Stimulated activated CD8-positive, alpha-beta memory T cell treated with anti-CD3 and anti-CD28 coated beads, Interleukin-12 subunit alpha, Interleukin-12 subunit beta, amount 100 ng/mL, for 1 hour (primary cell): ENCODE measurements around the gene ERN1.
A peak's percentile ranks its signal among the peaks of the same experiment; 100 is the strongest.
"Not testable (repeated sequence)": the region's sequence is repeated elsewhere in the genome, so short reads cannot be mapped to it uniquely, and the experiment has no call there.

Experiments
- DNase-seq: peaks from one replicate; pipeline ENCODE4 v3.0.0-alpha.2; 2020; ENCODE audit warnings: low read depth

Gene ERN1

DNA sequence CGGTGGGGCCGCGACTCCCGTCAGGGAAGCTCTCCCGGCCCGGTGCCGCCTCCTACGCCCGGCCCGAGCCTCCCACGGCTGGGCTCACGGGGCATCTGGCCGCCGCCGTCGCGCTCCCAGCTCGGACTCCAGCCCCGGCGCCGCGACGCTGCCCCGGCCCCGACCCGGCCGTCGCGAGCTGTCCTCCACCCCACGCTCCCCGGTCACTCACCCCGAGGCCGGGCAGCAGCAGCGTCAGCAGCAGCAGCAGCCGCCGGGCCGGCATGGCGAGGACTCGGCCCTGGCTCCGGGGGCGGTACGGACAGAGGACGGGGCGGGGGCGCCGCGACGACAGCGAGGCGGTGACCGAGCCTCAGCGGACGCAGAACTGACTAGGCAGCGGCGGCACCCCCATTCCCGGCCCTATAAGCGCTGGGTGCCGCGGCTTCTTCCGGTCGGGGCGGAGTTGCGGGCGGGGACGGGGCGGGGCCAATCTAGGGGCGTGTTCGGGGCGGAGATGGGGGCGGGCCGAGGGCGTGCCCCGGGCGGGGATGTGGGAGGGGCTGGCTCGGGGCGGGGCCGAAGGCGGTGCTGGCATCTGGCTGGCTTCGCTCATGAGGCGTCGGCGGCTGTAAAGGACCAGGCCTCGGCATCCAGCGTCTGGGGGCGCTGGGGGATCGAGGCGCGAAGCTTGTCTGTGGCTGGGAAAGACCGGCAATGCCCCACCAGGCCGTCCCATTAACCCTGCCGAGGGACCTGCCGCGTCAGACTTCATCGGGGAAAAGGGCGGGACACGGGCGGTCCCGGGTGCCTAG is at the start of gene ERN1:
ERN1 (minus strand) TSS at position 380 of the 794 bp plus-strand sequence; CDS start at position 265, 115 bp downstream.
- peak; percentile 88 for DNase-seq

DNA sequence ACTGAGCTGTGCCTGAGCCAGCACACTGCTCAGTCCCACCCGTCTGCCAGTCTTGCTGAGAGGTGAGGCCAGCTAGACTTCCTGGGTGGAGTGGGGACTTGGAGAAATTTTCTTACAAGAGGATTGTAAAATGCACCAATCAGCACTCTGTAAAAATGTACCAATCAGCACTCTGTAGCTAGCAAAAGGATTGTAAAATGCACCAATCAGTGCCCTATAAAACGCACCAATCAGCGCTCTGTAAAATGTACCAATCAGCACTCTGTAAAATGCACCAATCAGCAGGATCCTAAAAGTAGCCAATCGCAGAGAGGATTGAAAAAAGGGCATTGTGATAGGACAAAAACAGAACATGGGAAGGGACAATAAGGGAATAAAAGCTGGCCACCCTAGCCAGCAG is 49.1 kb upstream of the ERN1 start:
- not testable (repeated sequence) for DNase-seq

DNA sequence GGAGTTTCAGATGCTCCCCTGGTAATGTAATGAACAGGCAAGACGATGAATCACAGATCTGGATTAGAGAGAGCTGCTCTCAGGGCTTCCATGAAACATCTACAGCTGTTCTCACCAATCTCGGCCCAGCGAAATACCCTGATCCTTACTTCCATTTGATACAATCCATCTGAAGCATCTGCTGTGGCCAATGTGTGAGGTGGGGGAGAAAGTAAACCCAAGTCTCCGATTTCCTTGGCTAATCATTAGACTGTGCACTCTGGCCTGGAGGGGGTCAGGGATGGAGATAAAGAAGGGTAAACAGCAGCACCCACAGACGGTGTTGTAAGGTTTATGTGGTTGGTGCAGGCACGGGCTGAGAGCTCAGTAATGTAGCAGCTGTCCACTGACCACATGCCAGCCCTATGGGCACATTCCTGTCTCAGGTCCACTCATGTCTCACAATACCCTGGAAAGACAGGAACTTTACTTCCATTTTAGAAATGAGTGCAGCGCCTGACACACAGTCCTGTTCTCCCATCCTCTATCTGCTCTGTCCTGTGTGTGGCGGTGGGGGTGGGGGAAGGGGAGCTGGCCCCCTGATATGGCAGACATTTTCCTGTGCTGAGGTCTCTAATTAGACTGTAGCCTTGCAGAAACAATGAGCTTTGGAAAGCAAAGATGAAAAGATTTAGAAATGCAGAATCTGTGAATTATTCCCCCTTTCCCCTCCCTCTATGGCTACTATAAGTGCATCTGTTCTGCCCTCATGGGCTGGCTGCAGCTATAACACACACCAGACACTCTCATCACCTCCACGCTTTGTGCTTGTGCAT is 48.3 kb upstream of the ERN1 start:
- DNase-seq: no peak

DNA sequence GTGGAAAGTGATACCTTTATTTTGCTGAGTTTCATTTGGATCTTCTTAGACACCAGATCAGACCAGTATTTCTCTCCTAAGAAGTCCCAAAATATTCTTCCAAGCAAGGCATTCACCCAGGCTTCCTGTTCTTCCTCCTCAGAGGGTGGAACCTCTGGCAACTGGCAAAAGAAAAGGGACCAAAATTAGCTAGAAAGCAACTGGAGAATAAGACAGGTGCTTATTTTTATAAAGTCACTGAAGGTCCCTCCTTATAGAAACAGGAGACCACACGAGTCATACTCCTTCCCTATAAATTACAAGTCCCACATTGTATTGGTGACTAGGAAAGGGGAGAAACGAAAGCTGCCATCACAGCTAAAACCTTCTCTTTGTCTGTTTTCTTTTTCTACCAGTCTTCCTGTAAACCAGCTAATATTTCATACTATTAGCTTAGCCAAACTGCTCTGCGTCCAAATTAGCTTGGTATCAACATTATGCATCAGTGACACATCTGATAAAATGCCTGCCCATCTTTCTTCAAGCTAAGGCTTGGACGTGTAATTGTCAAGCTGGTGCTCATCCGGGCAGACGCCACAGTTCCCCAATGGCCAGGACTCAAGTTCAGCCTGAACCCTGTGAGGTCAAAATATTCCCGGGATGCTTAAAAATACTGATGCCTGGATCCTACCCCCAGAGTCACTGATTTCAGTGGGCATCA is 47.5 kb upstream of the ERN1 start:
- DNase-seq: no peak

DNA sequence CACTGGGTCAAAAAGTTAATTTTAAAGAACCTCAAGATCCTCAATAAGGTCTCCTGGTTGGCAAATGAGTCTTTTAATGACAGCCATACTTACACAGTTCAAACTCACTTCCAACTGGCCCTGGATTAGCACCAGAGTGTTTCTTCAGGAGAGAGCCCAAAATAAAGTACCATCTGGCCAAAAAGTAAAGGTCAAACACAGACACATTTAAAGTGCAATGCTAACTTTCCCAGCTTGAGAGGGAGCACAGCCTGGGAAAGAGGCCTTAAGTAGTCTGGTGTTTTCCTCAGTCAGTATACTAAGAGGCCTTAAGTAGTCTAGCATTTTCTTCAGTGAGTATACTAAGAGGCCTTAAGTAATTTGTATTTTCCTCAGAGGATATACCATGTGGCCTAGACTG is 46.6 kb upstream of the ERN1 start:
- DNase-seq: no peak

DNA sequence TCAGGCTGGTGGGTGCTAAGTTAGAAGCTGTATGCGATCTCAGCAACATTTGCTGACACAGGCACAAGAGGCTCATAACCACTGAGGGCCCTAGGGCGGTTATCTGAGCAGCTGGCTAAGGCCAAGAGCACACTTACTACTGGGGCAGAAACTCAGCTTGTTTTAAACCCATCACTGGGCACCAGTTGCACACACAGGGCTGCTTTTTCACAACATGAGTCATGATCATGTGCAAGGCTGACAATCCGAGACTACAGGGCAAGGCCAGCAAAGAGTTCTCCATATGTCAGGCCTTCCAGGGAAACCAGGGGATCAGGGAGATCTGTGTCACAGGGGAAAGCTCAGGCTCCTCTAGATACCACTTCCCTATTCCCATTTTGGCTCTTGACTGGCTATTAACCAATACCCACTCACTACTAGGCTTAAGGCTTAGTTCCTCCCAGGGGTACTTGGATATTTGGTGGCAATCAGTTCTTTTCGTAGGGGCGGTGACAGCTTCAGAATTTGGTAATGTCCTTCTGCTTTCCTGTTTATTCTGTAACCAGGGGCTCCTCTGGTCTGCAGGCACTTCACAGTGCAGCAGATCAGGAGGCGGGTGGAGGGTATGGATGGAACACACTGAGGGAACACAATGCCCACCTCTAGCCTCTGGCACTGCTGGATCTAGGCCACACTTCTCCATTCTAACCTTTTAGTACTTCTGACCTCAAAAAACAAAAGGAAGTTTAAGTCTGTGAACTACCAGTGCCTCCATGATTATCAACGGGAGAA is 44.9 kb upstream of the ERN1 start:
- no peak for DNase-seq

DNA sequence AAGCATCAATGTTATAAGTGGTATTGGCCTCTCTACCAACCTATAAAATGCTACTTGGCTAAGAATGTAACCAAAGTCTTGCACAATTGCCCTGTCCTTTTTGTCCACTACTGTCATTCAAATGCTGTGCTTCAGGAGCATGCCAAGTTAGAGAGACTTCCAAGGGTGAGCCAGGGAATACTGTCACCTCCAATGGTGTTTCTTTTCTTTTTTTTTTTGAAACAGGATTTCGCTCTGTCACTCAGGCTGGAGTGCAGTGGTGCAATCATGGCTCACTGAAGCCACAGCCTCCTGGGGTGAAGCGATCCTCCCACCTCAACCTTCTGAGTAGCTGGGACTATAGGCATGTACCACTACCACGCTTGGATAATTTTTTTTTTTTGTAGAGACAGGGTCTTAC is 43.7 kb upstream of the ERN1 start:
- DNase-seq: no peak

DNA sequence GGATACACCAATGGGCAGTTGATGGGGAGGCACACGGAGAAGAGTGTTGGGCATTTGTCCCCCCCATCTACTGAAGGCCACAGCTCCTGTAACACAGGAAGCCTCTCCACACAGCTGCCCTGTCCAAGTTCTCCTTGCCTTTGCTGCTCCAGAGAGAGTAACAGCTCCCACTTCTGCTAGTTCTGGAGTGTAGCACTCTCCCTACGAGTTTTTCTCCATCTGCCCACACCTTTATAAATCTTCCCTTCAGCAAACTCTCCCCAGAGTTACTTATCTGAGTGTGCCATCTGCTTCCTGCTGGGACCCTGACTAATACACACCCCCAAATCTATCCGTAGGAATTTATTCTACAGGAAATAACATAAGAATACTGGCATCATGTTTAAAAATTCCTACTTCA is 42.6 kb upstream of the ERN1 start:
- DNase-seq: no peak

DNA sequence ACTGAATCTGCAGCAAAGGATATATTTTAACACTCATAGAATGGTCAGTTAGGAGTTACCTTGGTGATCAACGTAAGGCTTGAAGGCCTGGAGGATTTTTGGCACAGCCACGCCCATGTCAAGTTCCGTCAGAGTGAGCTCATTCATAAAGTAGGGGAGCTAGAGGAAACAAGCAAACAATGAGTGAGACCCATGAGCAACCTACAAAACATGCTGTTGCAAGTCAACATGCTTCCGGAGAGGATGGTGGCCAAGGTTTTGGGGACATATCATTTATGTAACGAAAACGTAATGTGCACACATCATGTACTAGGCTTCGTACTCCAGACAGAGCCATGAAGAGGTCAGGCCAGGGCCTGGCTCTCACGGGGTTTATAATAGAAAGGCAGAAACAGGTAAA is 41.1 kb upstream of the ERN1 start:
- no peak for DNase-seq

DNA sequence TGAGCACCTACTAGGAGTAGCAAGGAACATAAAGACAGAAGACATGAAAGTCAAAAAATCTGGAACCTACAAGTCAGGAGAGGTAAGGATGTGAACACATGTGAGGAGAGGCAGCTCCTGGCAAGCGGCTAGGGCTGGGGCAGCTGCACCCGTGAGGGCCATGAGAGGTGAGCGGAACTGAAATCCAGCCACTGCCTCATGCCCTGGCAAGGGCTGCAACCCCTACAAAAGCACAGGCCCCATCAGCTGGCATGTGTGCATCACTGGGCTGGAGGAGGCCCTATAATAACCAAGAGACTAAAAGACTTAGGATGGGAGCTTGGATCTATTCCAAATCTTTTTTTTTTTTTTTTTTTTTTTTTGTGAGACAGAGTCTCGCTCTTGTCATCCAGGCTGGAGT is 40.3 kb upstream of the ERN1 start:
- DNase-seq: no peak

DNA sequence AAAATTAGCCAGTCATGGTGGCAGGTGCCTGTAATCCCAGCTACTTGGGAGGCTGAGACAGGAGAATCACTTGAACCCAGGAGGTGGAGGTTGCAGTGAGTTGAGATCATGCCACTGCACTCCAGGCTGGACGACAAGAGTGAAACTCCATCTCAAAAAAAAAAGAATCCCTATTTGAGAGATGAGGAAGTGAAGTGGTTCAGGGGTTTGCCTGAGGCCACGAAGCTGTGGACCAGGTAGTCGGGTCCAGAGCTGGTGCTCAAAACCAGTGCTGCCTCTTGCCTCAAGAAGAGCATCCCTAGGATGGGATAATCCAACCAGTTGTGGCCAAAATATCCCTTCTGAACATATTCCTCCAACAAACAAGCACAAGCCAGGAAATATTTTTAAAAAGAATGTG is 37.7 kb upstream of the ERN1 start:
- not testable (repeated sequence) for DNase-seq

DNA sequence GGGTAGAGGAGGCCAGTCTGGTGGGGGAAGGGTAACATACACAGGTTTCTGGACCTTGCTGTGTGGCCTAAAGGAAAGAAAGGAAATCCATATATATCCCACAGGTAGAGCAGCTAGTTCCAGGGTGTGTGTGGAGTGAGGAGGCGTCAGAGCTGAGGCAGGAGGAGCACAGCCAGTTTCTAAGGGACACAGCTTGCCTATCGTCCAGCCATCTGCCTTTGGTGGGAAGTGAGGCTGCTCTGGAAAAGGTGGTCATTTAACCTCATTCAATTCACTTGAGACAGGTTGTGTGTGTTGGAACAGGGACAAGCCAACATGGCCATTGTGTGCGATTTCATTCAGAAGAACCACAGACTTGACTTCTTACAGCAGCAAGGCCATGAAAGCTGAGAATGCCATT is 36.9 kb upstream of the ERN1 start:
- no peak for DNase-seq

DNA sequence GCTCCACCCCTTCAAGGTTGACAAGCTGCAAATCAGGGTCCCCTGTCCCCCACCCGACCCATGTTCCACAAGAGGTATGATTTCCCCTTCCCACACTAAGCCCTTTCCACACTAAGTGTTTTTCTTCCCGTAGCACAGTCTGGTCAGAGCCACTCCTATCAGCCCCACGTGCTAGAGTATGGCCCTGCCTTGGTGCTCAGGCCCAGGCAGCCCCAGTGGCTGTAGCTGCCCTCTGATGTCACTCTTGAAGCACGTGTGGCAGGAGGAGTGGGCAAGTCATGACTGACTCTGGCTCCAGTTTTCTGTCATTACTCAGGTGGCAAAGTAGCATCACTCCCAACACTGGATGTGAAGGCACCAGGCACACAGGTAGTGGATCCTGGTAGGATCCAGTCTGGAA is 35.4 kb upstream of the ERN1 start:
- no peak for DNase-seq

DNA sequence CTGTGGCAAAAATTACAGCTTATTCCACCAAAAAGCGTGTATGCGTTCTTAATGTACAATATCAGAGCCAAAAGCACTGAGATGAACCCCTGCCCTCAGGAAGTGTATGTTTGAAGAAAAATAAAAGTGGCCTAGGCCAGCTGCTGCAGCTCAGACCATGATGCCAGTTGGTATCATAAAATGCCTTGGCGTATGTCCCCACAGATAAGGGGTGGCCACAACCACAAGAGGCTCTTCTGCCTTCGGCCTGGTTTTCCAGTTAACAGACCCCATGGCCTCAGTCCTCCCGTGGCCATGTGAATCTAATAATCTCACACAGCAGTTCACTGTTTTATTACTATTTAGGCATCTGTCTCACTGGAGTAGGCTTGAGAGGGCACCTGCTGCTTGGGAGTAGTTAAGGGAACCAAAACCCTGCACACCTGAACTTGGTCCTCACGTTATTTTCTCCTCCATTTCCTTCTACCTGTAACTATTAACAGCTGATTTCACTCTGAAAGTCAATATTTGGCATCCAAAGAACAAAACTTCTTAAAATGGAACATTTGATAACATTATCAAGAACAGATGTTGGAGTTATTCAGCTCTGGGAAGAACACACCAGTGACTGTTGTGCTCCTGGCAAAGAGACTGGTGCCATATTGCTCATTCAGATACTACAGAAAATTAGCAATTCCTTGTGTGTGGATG is 34.8 kb upstream of the ERN1 start:
- no peak for DNase-seq

DNA sequence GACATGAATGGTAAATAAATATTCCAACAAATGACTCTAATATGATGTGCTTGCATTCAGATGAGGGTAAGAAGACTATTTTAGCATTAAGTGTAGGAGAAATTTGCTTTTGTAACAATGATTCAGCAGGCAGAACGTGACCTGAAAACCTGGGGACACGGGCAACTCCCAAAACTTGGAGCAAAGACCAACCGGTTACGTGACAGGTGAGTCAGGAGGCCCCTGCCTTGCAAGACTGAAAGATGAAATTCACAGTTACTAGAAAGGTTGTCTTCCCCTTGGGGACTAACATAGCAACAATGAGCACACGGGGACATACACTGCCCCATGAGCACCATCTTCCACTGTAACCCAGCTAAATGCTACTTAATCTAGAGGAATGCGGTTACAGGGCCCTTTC is 33.5 kb upstream of the ERN1 start:
- DNase-seq: no peak

DNA sequence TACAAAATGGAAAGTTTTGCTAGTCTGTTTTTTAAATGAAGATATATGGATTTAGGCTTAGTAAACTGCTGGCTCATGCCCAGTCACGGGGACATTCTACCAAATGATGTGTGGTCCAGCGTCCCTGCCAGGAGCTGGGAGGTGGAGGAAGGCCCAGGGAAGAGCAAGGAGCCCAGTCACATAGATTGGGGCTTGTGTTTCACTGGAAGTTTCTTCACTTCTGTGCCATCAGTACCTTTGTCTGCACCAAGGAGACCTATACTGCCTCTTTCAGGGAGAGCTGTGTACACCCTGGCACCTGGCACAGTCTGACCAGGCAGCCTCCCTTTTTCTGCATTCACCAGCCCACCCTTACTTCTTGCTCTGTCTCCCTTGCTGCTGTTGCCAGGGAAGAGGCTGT is 32.6 kb upstream of the ERN1 start:
- no peak for DNase-seq

DNA sequence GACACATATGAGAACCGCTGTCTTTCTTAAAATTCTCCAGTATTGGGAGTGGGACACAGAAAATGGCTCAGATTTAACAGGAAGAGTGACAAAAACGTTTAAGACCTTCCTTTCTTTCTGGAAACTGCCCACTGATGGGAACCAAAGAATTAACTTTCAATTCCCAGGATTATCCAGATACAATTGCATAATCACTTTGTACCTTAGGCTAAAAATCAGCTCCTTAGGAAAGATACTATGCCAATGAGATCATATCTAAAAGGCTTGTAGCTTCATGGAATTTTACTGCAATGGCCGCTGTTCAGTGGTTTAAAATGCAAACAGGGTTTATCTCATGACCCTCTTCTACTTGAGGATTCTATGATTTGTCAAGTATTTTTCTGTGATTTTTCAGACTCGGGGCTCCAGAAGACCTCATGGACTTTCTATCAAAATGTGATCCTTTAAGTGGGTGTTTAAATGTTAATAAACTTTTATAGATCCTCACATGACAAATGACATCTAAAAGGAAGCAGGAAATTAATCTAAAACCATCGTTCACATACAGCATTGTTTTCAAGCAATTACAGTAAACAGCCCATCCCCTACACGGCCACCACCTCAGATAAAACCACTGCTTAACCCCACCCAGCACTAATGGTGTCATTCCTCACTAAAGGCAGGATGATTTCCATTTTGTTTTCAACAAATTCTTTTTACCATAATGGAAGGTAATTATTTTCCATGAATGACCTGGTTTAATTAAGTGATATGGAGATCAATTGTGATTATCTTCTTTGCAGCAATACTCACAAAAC is 31.6 kb upstream of the ERN1 start:
- DNase-seq: no peak

DNA sequence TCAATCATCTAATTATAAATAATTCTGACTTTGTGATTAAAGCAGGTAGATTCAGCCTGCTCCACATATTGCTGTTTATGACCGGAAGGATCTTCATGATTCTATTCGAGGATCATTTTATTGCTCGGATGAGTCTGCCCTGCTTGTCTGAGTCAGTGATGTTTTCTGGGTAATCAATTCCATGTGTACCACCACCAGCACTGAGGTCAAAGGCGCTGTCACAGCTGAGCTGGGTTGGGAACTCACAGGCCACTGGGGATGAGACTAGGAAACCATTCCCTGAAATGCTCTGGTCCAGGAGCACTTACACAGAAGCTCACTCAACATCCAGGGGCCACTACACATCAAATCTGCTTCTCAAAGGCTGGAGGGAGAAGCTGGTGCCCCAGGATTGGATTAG is 30.4 kb upstream of the ERN1 start:
- DNase-seq: no peak

DNA sequence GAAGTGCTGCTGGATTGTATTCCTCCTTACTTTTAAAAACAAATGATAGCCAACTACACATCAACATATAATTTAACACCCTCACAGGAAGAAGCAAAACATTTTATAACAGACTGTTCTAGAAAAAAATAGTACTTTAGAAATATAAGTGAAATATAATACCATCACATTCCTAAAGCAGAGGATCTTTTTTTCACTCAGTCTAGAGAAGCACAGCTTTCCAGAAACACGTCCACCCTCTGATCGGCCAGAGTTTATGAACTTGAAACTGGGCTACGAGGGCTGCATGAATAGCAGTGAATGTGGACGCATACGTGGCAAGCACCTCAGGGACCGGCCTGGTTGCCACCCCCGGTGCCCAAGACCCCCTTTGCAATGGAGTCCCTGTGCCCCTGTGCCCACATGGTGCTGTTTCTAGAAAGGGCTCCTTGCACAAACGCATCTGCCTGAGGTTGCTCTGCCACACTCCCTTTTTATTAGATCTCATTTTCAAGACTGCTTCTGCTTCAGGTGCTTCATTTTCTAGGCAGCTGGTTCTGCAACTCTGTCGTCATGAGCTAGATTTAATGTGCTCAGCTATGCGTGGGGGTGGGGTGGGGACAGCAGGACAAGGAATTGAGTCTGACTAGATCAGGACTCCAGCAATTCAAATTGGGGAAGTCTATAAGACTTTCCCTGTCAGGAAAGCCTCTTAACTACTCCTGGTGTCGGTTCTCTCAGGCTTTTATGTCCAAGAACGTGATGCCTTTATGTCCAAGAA is 29.1 kb upstream of the ERN1 start:
- no peak for DNase-seq

DNA sequence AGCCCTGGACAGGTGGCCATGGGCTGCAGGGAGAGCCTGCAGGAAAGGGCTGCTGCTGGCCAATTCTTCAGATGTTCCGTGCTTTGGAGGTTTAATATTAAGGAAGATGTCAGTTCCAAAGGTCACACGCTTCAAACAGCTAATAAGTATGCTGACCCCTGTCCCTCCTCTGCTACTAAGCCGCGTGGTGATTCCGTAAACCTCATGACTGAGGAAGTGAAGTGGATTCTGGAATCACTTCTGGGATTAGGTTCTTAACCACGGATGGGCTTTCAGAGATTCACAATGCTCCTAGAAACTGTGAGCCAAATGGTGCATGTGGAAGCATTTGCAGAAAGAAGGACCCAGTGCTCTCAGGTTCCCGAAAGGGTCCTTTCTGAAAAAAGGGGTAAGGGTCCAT is 28.5 kb upstream of the ERN1 start:
- no peak for DNase-seq
